GM10266 (cell line): ENCODE data around the gene FLNB.

Source experiments
- DNase-seq: peaks from one replicate; pipeline ENCODE4 v3.0.0; 2012; ENCODE audit errors: extremely low spot score
- TF ChIP-seq, protein P1 (sequence below): IDR thresholded peaks from 2 replicates; pipeline ENCODE4 v1.5.1; 2012; ENCODE audit warnings: mild to moderate bottlenecking, low read depth; ENCODE audit not compliant: control insufficient read depth, insufficient read depth; ENCODE audit errors: missing control alignments

The FLNB gene

DNA sequence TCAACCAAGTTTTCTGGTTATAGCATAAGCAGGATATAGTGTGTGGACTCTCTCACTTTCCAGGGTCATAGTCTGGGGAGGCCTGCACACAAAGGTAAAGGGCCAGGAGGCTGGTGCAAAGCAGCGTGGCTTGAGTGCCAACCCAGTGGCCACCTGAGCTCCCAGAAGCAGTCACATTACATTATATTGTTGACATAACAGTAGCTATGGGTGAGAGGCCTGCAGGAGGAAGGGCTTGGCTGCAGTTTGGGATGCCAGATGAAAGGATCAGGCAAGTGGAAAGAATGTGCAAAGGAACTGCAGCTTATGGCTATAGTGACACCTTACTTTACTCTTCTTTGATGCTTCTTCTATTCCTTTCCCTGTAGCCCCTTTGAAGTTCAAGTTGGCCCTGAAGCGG lies 96.5 kb downstream of the FLNB start:
- TF ChIP-seq, protein P1, sequence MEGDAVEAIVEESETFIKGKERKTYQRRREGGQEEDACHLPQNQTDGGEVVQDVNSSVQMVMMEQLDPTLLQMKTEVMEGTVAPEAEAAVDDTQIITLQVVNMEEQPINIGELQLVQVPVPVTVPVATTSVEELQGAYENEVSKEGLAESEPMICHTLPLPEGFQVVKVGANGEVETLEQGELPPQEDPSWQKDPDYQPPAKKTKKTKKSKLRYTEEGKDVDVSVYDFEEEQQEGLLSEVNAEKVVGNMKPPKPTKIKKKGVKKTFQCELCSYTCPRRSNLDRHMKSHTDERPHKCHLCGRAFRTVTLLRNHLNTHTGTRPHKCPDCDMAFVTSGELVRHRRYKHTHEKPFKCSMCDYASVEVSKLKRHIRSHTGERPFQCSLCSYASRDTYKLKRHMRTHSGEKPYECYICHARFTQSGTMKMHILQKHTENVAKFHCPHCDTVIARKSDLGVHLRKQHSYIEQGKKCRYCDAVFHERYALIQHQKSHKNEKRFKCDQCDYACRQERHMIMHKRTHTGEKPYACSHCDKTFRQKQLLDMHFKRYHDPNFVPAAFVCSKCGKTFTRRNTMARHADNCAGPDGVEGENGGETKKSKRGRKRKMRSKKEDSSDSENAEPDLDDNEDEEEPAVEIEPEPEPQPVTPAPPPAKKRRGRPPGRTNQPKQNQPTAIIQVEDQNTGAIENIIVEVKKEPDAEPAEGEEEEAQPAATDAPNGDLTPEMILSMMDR = no peak
- no peak for DNase-seq

DNA sequence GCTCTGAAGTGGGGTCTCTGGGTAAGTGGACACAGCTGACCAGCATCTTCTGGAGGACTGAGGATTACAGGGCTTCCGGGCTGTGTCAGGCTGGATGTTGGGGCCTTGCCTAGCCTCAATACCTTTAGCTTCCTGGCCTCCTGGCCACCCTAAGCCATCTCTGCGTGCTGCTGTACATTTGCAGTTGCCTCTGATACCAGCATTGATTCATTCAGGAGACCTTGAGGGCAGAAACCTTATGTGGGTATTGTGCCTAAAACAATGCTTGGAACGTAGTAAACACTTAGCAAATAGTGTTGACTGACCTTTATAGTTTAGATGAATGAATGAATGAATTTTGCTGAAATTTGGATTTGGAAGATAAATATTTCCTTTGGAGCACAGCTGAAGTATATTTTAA lies 97.0 kb downstream of the FLNB start:
- no peak for DNase-seq
- TF ChIP-seq, protein P1 = no peak

DNA sequence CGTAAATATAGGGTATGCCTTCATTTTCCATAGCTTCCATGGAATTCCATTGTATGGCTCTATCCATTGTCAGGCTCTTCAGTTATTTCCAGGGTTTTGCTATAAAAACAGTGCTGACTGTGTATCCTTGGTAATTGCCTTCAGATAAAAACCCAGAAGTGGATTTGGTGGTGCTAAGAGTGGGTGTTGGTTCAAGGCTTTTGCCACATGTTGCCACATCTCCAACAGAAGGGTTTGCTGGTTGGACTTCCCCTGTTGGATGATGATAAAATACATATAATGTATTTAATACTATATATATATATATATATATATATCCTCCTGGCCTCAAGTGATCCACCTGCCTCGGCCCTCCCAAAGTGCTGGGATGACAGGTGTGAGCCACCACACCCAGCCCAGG lies 97.8 kb downstream of the FLNB start:
- TF ChIP-seq, protein P1 = no peak
- DNase-seq = no peak

DNA sequence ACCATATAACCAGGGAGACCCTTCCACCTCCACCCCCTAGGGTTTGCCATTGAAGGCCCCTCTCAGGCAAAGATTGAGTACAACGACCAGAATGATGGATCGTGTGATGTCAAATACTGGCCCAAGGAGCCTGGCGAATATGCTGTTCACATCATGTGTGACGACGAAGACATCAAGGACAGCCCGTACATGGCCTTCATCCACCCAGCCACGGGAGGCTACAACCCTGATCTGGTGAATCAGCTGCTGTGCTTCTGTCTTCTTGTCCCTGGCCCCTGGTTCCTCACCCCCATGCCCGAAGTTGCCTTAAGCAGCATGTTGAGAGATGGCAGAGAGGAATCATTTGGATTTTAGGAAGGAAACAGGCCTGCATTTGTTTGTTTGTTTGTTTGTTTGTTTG lies 98.4 kb downstream of the FLNB start:
- no peak for DNase-seq
- TF ChIP-seq, protein P1 = no peak

DNA sequence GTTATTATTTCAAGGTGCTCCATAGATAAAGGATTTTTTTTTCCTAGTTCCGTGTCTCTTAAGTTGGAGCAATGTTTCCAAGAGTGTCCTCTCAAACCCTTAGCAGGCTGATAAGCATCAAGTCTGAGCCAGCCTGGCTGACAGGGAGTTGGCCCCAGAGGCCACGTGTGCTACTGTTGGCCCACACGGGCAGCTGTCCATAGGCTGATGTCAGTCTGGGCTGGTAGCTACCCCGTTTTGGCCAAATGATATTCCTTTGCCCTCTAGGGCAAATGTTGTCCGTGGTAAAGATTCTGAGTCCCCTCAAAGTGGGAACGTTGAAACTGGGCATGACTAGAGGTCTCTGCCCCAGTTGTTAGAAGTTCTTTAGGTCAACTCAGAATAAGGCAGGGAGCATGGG lies 99.4 kb downstream of the FLNB start:
- DNase-seq = no peak
- TF ChIP-seq, protein P1 = no peak

DNA sequence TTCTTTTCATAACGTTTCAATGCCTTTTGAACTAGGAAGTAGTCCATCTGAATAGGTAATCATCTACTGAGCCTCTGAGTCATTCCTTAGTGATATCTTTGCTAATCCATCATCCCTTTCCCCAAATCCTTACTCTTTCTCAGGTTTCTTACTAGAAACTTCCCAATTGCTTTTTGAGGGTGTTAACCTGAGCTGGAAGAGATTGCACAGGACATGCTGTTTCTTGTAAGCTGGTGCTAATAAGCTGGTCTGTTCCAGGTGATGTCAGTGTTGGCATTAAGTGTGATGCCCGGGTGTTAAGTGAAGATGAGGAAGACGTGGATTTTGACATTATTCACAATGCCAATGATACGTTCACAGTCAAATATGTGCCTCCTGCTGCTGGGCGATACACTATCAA lies 101.5 kb downstream of the FLNB start:
- TF ChIP-seq, protein P1 = no peak
- no peak for DNase-seq

DNA sequence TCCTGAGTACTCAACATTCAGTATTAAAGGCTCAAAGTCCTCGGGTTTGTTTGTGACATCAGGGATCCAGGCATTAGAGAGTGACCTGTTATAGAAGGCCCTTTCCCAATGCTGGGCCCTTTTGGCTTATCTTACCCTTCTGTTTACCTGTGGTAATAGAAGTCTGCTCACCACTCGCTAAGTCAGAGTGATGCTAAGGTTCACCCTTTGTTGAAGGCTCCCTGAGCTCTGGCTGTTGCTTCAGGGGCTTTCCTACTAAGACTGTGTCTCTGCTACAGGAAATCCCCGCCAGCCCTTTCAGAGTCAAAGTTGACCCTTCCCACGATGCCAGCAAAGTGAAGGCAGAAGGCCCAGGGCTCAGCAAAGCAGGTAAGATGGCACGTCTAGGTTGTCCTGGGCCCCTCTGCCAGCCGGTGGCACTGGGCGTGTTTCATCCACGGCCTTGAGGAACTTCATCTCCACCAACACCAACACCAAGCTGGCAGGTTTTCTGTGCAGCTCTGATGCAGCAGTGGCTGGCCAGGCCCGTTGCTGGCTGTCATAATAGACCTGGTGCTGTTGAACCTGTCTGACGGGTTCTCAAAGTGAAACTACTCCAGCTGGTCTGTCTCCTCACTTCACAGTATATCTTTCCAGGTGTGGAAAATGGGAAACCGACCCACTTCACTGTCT lies 103.4 kb downstream of the FLNB start:
- peak; percentile 59 for DNase-seq
- TF ChIP-seq, protein P1 = no peak
